GM23338 (cell line): ENCODE measurements around the gene POLD3. TPM values are rescaled to one million over a fixed set of nuclear protein-coding genes. Genes with fewer than 3 reads are reported as not detected.

Experiments
- ATAC-seq: fragments of 200-7000 bp; cut with Tn5 transposase; 3 replicates; pipeline ENCODE4 v1.9.1; 2020
- DNase-seq: peaks from one replicate; pipeline ENCODE4 v3.0.0-alpha.2; 2015; ENCODE audit warnings: low spot score
- H2AFZ ChIP-seq: fragments of 200-600 bp; sonication (generic); 2 replicates; pipeline ENCODE4 v1.8.0; 2016; ENCODE audit warnings: antibody characterized with exemption, mild to moderate bottlenecking, moderate library complexity
- H3F3A ChIP-seq: fragments of 200-600 bp; sonication (generic); replicated peaks from 2 replicates; pipeline ENCODE4 v1.8.0; 2017; ENCODE audit warnings: antibody characterized with exemption, mixed run types, low read depth
- H3K27ac ChIP-seq: fragments of 200-600 bp; sonication (generic); 2 replicates; pipeline ENCODE4 v1.6.1; 2016; ENCODE audit warnings: low read depth
- H3K27me3 ChIP-seq: fragments of 200-600 bp; sonication (generic); 2 replicates; pipeline ENCODE4 v1.8.0; 2016; ENCODE audit warnings: mild to moderate bottlenecking, mixed run types, moderate library complexity; ENCODE audit not compliant: insufficient read depth
- H3K36me3 ChIP-seq: fragments of 200-600 bp; sonication (generic); 2 replicates; pipeline ENCODE4 v1.8.0; 2016; ENCODE audit warnings: mild to moderate bottlenecking; ENCODE audit not compliant: insufficient read depth
- H3K4me1 ChIP-seq: fragments of 200-600 bp; sonication (generic); 2 replicates; pipeline ENCODE4 v1.8.0; 2016; ENCODE audit warnings: mild to moderate bottlenecking, moderate library complexity; ENCODE audit not compliant: insufficient read depth
- H3K4me2 ChIP-seq: fragments of 200-600 bp; sonication (generic); 2 replicates; pipeline ENCODE4 v1.7.1; 2017; ENCODE audit warnings: mixed run types
- H3K4me3 ChIP-seq: fragments of 200-600 bp; sonication (generic); 2 replicates; pipeline ENCODE4 v1.6.1; 2016; ENCODE audit warnings: mixed run types
- H3K79me2 ChIP-seq: fragments of 200-600 bp; sonication (generic); replicated peaks from 2 replicates; pipeline ENCODE4 v1.8.0; 2017; ENCODE audit warnings: mild to moderate bottlenecking; ENCODE audit not compliant: insufficient read depth
- H3K9me2 ChIP-seq: fragments of 200-600 bp; sonication (generic); 2 replicates; pipeline ENCODE4 v1.8.0; 2017; ENCODE audit not compliant: insufficient read depth
- H4K20me1 ChIP-seq: fragments of 200-600 bp; sonication (generic); replicated peaks from 2 replicates; pipeline ENCODE4 v1.8.0; 2017; ENCODE audit warnings: mild to moderate bottlenecking; ENCODE audit not compliant: insufficient read depth
- H3K27ac Mint-ChIP-seq: 2 replicates; pipeline ENCODE4 v1.8.0; 2020; ENCODE audit warnings: inconsistent platforms, mild to moderate bottlenecking, moderate library complexity, mixed read lengths
- H3K27me3 Mint-ChIP-seq: 3 replicates; pipeline ENCODE4 v1.8.0; 2022; ENCODE audit warnings: low read depth, mild to moderate bottlenecking, moderate library complexity, mixed read lengths, inconsistent platforms; ENCODE audit not compliant: insufficient read depth, poor library complexity
- H3K36me3 Mint-ChIP-seq: 3 replicates; pipeline ENCODE4 v1.8.0; 2021; ENCODE audit warnings: low read depth, mild to moderate bottlenecking, inconsistent platforms, moderate library complexity, mixed read lengths
- H3K4me1 Mint-ChIP-seq: 3 replicates; pipeline ENCODE4 v1.8.0; 2020; ENCODE audit warnings: mild to moderate bottlenecking, inconsistent platforms, mixed read lengths
- H3K4me3 Mint-ChIP-seq: 3 replicates; pipeline ENCODE4 v1.8.0; 2021; ENCODE audit warnings: moderate library complexity, mild to moderate bottlenecking, inconsistent platforms, mixed read lengths
- H3K9me3 Mint-ChIP-seq: 3 replicates; pipeline ENCODE4 v1.8.0; 2020; ENCODE audit warnings: moderate library complexity, mild to moderate bottlenecking, inconsistent platforms, mixed read lengths
- CREB1 ChIP-seq: fragments of 250-450 bp; sonication (Bioruptor Pico); IDR thresholded peaks from 2 replicates; pipeline ENCODE4 v1.5.0; 2020; ENCODE audit warnings: low read depth, mild to moderate bottlenecking, moderate library complexity
- CTCF ChIP-seq, 2 experiments: fragments of 200-600 bp in 1 of 2; sonication (generic) in 1 of 2; conservative IDR thresholded peaks; 2 replicates each; pipeline versions ENCODE4 v1.5.1 to v1.6.1; 2016 to 2017; ENCODE audit warnings: antibody characterized with exemption in 2 of 2, low read depth in 2 of 2, mild to moderate bottlenecking in 2 of 2, moderate library complexity in 1 of 2
- ETS1 ChIP-seq: IDR thresholded peaks from 2 replicates; pipeline ENCODE4 v1.6.1; 2016; ENCODE audit warnings: antibody characterized with exemption
- EZH2 ChIP-seq: fragments of 200-600 bp; sonication (generic); IDR thresholded peaks from one replicate; pipeline ENCODE4 v1.8.0; 2017; ENCODE audit warnings: antibody characterized with exemption, mild to moderate bottlenecking, low read depth; ENCODE audit not compliant: unreplicated experiment
- EZH2phosphoT487 ChIP-seq: fragments of 200-600 bp; sonication (generic); IDR thresholded peaks from one replicate; pipeline ENCODE4 v1.8.1; 2018; ENCODE audit warnings: antibody characterized with exemption; ENCODE audit not compliant: unreplicated experiment
- JUNB ChIP-seq: IDR thresholded peaks from one replicate; pipeline ENCODE4 v1.6.1; 2016; ENCODE audit warnings: antibody characterized with exemption; ENCODE audit not compliant: unreplicated experiment
- POLR2AphosphoS5 ChIP-seq: IDR thresholded peaks from 2 replicates; pipeline ENCODE4 v1.6.1; 2016; ENCODE audit warnings: antibody characterized with exemption, low read depth
- REST ChIP-seq: IDR thresholded peaks from one replicate; pipeline ENCODE4 v1.6.1; 2018; ENCODE audit warnings: antibody characterized with exemption; ENCODE audit not compliant: unreplicated experiment
- STAT1 ChIP-seq: IDR thresholded peaks from one replicate; pipeline ENCODE4 v1.6.1; 2016; ENCODE audit warnings: antibody characterized with exemption; ENCODE audit not compliant: unreplicated experiment
- ZNF114 ChIP-seq: fragments of 250-450 bp; sonication (Bioruptor Pico); IDR thresholded peaks from 2 replicates; pipeline ENCODE4 v1.5.0; 2020; ENCODE audit warnings: mild to moderate bottlenecking, moderate library complexity
- ZNF331 ChIP-seq: fragments of 250-450 bp; sonication (Bioruptor Pico); IDR thresholded peaks from 2 replicates; pipeline ENCODE4 v1.5.0; 2020; ENCODE audit warnings: low read depth, mild to moderate bottlenecking, moderate library complexity
- ZNF462 ChIP-seq: fragments of 250-450 bp; sonication (Bioruptor Pico); IDR thresholded peaks from 2 replicates; pipeline ENCODE4 v1.5.0; 2020; ENCODE audit warnings: mild to moderate bottlenecking, moderate library complexity
- polyA plus RNA-seq: library from polyadenylated mRNA; unstranded; fragments of >200 nt; fragmentation: Nextera tagmentation; extraction: Ambion mirVana; gene quantifications from 2 replicates; pipeline ENCODE4 v1.2.1, GENCODE V29; 2016
- total RNA-seq: library from RNA; depleted of rRNA; stranded (reverse); fragments of >200 nt; shearing (Covaris generic); gene quantifications from 2 replicates; pipeline ENCODE4 v1.2.3, GENCODE V29; 2014

POLD3 gene
- total and polyA plus RNA-seq, 2 experiments from 2014 or later = 21.9 to 50.1 TPM

GRCh38 chr11:74685905-74686304 lies 93.5 kb downstream of the POLD3 start (continued):
- no peak for TF ChIP-seq REST
- no peak for TF ChIP-seq ZNF331
- no peak for TF ChIP-seq EZH2phosphoT487
- no peak for TF ChIP-seq CREB1
- TF ChIP-seq ZNF462 = no peak

- peaks cover 11% of the 10 kb centered on the region for H3K27me3 ChIP-seq
- H3K4me2 ChIP-seq = no peak overlapping the region
- no peaks in the 10 kb centered on the region; the same call in 1 of the 2 replicates for H4K20me1 ChIP-seq
- Mint-ChIP-seq H3K27me3 (peaks cover 14% of the 10 kb centered on the region), H3K4me3 (no peak overlapping the region), H3K4me1 (peaks cover 6% of the 10 kb centered on the region; the same call in 2 of the 3 replicates), H3K36me3 (no peaks in the 10 kb centered on the region), H3K27ac (no peak overlapping the region), H3K9me3 (no peaks in the 10 kb centered on the region; the same call in 2 of the 3 replicates)
- H3F3A ChIP-seq = no peaks in the 10 kb centered on the region
- H3K4me1 ChIP-seq = no peaks in the 10 kb centered on the region
- no peaks in the 10 kb centered on the region for H3K36me3 ChIP-seq
- DNase-seq = no peak
- no peak overlapping the region for H3K4me3 ChIP-seq
- no peaks in the 10 kb centered on the region for H3K79me2 ChIP-seq
- H2AFZ ChIP-seq = no peak overlapping the region
- no peak overlapping the region for H3K27ac ChIP-seq
- H3K9me2 ChIP-seq = peaks cover 5% of the 10 kb centered on the region; the same call in 1 of the 2 replicates
- ATAC-seq = no peak
- TF ChIP-seq ZNF114 (CRISPR knock-in tag) = no peak
- no peak for TF ChIP-seq ZNF331
- TF ChIP-seq JUNB = no peak
- TF ChIP-seq STAT1 = no peak
- TF ChIP-seq EZH2 = no peak
- TF ChIP-seq ETS1 = no peak
- TF ChIP-seq POLR2AphosphoS5 = no peak
- no peak for TF ChIP-seq EZH2phosphoT487
- TF ChIP-seq CREB1 = no peak
- no peak for TF ChIP-seq CTCF (conservative IDR thresholded peaks at IDR 0.05; ENCODE audit: low read depth in 2 of 2)
Observed at GRCh38 chr11:74686792-74687191, 94.4 kb downstream of the POLD3 start.
